NCI-H1694 treated with DMSO at 0.1 percent for 48 hours (cell line): ENCODE results near the gene C1orf167.

Experiments
- DNase-seq: peaks from one replicate; lab custom pipeline; 2025; lab: John Stamatoyannopoulos, UW

C1orf167 gene

GRCh38 chr1:11736746-11737639 lies 25.0 kb upstream of the C1orf167 start:
- DNase-seq: no peak

- DNase-seq: no peak
Observed at GRCh38 chr1:11738096-11738495, 23.9 kb upstream of the C1orf167 start.

- DNase-seq: no peak
Observed at GRCh38 chr1:11738783-11739182, 23.2 kb upstream of the C1orf167 start.

GRCh38 chr1:11740258-11741192 lies 21.5 kb upstream of the C1orf167 start:
- DNase-seq: no peak

- DNase-seq: no peak
Observed at GRCh38 chr1:11741482-11741881, 20.5 kb upstream of the C1orf167 start.

GRCh38 chr1:11741919-11742558 lies 20.0 kb upstream of the C1orf167 start:
- no peak for DNase-seq

GRCh38 chr1:11744287-11744686 lies 17.7 kb upstream of the C1orf167 start:
- no peak for DNase-seq

GRCh38 chr1:11746092-11746491 lies 15.9 kb upstream of the C1orf167 start:
- DNase-seq: no peak

GRCh38 chr1:11746795-11747487 lies 15.1 kb upstream of the C1orf167 start:
- DNase-seq: peak; percentile 37

GRCh38 chr1:11748294-11749202 lies 13.4 kb upstream of the C1orf167 start:
- no peak for DNase-seq

- no peak for DNase-seq
Observed at GRCh38 chr1:11749203-11749689, 12.7 kb upstream of the C1orf167 start.

- no peak for DNase-seq
Observed at GRCh38 chr1:11749996-11750395, 12.0 kb upstream of the C1orf167 start.

- DNase-seq: no peak
Observed at GRCh38 chr1:11751087-11751486, 10.9 kb upstream of the C1orf167 start.

GRCh38 chr1:11752359-11753088 lies 9.5 kb upstream of the C1orf167 start:
- DNase-seq: no peak

- no peak for DNase-seq
Observed at GRCh38 chr1:11753555-11754208, 8.3 kb upstream of the C1orf167 start.

- DNase-seq: no peak
Observed at GRCh38 chr1:11757047-11757446, 4.9 kb upstream of the C1orf167 start.

- no peak for DNase-seq
Observed at GRCh38 chr1:11759791-11760190, 2.2 kb upstream of the C1orf167 start.

GRCh38 chr1:11761285-11761684 lies 708 bp upstream of the C1orf167 start:
- DNase-seq: no peak

- DNase-seq: no peak
Observed at GRCh38 chr1:11764115-11764514, 2.1 kb downstream of the C1orf167 start.
